CD4-positive, alpha-beta T cell treated with Interferon gamma for 1 hour (primary cell): ENCODE data around the gene VAPB.

Experiments
- DNase-seq: peaks from one replicate; pipeline ENCODE4 v3.0.0-alpha.2; 2020

Gene VAPB

GRCh38 chr20:58486207-58486606 lies 97.2 kb downstream of the VAPB start:
- no peak for DNase-seq

GRCh38 chr20:58492074-58492718 lies 103.2 kb downstream of the VAPB start:
- DNase-seq = no peak

- no peak for DNase-seq
These were observed 103.9 kb downstream of the VAPB start for GRCh38 chr20:58492795-58493524.

GRCh38 chr20:58494923-58495622 lies 106.0 kb downstream of the VAPB start:
- DNase-seq = no peak

GRCh38 chr20:58495623-58496428 lies 106.8 kb downstream of the VAPB start:
- no peak for DNase-seq

GRCh38 chr20:58496429-58496769 lies 107.4 kb downstream of the VAPB start:
- no peak for DNase-seq

- DNase-seq = no peak
These were observed 108.1 kb downstream of the VAPB start for GRCh38 chr20:58497076-58497641.

- DNase-seq = no peak
These were observed 108.9 kb downstream of the VAPB start for GRCh38 chr20:58497724-58498469.

- no peak for DNase-seq
These were observed 109.5 kb downstream of the VAPB start for GRCh38 chr20:58498470-58499068.

GRCh38 chr20:58500256-58500655 lies 111.2 kb downstream of the VAPB start:
- no peak for DNase-seq
